Activated CD4-positive, CD25-positive, alpha-beta regulatory T cell treated with anti-CD3 and anti-CD28 coated beads, Interleukin-2, amount 50 U/mL, for 16 hours (primary cell): Measurements from ENCODE around the gene TEX35.
"Not testable (repeated sequence)": the region's sequence is repeated elsewhere in the genome, so short reads cannot be mapped to it uniquely, and the experiment has no call there.

ENCODE experiments used
- DNase-seq: peaks from one replicate; pipeline ENCODE4 v3.0.0-alpha.2; 2020; ENCODE audit warnings: low read depth, low spot score

The TEX35 gene

DNA sequence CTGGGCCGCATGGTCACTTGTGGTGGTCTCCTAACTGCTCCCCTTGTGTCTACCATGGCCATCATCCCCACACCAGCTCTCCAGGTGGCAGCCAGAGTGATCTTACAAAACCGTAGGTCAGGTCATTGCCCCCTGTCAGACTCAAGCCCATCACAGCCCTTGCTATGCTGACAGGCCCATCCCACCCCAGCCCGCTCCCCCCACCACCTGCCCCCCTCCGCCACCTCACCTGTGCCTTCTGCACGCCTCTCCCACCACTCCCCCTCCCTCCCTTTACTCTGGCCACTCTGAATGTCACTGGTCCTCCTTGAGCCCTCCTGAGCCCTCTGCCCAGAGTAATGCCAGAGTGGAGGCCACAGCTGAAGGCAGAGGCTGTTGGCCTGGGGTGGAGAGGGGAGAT, 28.5 kb downstream of the TEX35 start:
- no peak for DNase-seq

DNA sequence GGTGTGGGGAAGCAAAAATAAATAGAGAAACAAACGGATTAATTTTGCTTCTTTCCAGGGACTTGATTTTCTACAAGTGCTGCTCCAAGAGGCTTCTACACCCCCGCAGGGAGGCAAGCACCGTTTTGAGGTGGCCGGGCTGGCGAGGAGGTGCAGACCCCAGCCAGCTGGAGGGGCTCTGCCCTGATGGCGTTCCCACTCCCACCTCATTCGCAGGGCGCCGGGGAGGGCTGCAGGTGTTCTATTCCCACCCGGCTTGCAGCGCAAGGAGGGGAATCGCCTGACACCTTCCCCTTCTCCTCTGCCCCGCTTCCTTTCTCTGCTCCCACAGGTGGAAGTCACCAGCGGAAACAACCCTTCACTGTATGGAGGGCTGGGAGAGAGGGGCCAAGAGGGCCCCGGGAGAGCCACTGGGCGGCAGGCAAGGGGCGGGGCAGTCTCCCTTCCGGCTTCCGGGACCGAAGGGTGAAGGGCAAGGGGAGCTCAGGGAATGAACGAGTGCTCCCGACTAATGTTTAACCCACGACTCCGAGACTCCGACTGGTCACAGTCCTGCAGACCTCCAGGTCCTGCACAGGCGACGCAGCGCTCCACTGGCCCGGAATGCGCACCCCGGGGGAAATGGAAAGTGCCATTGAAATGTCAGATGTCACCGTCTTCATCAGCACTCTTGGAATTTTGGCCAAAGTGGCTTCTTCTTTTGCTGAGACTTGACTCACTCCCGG, 29.1 kb downstream of the TEX35 start:
- DNase-seq: no peak

DNA sequence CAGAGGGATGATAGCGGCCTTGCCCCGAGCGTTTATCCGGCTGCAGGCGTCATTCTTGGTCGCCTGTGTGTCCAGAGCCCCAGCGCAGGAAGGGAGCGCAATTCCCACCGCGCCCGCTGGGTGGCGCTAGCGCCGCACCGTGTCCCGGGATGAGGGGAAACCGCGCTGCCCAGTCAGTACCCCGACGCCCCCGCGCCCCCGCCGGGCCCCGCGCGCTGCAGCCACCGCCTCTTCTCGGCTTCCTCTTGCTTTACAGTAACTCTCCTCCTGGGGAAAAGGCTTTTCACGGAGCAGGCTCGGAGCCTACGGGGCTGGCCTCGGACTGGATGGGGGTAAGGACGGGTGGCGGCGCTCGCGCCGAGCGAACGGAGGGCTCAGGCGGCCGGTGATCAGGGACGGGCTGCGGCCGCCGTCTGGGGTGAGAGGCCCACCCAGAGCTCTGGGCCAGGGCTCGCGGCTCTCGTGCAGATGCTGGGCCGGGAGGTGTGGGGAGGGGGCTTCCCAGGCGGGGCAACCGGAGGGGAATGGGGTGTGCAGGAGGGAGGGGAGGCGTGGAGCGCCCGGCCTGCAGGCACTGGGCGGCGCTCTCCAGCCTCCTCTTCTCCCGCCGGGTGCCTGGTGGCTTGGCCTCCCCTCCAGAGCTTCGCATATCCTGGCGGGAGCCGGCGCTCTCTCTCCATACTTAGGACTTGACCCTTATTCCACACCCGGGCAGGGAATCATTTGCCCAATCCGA, 29.8 kb downstream of the TEX35 start:
- DNase-seq: peak; percentile 62

DNA sequence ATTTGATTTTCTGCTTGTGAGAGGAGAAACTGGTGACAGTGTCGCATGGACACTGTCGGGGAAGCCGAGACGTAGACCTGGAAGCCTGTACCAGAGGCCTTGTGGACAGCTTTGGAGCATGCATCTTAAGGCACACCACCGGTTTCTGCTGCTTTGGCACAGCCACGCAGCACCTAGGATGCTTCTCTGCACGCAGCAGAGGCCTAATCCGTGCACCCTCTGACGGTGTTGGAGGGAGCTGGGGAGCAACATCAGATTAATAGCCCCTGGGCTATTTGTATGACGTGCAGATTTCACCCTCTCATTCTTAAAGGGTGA, 30.3 kb downstream of the TEX35 start:
- no peak for DNase-seq

DNA sequence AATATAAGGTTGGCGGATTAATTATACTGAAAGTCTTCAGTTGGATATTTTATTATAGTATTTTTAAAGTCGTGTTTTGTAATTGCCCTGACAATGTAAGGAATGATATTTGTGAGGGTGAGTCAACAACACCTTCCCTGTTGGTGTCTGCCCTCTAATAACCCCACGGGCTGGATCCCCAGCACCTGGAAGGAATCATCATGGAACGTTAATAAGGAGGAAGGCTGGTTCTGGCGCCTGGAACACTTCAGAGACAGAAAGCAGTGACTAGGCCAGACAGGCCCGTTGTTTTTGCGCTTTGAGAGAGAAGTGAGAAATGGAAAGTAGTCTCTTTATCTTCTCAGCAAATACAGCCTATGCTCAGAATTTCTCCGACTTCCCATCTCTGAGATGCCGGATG, 31.6 kb downstream of the TEX35 start:
- no peak for DNase-seq

DNA sequence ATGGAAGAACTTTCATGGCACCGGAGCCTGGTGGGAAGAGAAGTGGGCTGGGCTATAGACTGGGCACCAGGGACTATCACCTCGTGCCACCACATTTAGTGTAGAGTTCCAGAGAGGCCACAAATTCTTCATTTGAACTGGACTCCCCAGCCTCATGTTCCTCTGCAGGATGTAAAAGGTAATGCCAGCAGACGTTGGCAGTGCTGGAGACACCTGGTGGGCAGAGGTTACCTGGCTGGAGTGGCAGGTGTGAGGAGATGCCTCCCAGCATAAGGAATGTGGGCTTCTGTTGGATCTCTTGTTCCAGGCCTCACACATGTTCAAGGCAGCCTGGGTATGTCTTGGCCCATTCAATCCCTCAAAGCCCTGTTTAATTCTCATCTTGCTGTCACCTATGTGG, 35.2 kb downstream of the TEX35 start:
- DNase-seq: no peak

DNA sequence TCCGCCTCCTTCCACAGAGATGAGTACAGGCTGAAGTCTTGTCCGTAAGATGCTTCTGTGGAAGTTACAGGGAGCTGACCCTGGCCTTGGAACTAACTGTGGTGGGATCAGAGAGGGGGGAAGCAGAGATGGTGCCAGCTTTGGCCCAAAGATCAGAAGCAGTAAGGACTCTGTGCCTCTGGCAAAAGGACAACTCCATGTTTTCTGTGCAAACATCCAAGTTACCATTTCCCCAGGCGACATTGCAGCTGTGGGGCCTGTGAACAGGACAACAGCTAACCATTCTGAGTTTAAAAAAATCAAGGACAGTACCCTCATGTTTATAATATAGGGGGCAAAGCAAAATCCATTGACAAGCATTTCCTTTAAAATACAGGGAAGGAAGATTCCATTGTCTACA, 38.4 kb downstream of the TEX35 start:
- DNase-seq: no peak

DNA sequence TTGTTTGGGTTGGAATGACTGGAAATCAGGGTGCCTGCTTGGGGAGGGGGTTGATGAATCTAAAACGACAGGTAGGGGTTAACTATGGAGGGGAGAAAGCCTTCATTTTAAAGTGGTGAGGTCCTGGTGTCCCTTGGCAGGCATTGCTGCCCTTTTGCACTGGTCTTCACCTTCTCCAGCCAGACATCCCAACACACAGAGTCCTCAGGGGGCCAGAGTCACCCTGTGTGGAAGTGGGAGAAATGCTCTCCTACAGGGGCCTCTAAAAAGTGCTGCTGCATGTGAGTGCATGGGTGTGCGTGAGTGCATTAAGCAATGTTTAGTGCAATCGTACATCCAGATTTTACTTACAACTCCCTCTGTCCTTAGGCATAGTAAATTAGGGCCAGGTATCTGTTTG, 39.0 kb downstream of the TEX35 start:
- DNase-seq: no peak

DNA sequence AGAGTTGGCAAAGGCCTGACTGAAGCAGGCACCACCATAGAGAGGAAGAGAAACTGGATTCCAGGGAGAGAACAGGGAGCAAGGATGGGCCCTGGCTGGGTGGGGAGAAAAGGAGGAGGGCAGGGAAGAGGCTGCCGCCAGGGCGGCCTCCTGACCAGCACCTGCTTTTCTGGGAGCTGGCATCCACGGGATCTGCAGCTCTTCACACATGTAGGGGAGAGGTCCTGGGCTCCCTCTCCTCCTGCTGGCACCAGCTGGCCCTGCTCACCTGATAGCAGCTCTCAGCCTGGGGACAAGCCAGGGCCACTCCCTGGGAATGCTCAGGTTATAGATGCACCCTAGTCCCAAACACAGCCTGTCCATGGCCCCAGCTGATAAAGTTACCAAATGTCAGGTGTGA, 39.9 kb downstream of the TEX35 start:
- no peak for DNase-seq

DNA sequence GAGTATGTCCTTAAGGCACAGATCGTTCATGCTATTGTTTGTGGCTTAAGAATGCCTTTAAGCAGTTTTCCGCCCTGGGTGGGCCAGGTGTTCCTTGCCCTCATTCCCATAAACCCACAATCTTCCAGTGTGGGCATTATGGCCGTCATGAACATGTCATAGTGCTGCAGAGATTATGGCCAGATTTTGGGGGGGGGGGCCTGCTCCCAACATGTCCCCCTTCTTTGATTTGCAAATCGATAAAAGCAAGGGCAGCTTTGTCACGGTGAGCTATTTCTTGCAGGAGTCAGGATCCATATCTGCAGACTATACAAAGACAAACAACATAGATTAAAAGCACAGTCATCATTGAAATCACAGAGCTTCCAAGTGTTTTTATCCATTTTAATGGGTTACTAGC, 41.4 kb downstream of the TEX35 start:
- DNase-seq: not testable (repeated sequence)

DNA sequence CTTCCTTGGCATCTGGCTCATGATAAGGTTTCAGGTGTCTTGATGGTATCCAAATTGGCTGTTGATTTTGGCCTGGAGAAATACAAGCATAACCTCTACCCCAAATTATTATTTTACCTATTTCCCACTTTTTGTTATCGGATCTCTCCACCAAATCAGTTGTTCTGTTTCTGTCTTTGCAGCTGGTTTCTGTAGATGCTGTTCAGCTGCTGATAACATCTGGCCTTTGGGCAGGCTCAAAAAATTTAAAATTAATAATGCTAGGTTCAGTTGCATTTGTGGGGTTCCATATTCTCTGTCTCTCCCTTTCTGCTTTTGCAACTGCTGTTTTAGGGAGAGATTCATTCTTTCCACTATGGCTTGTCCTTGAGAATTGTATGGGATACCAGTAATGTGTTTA, 42.7 kb downstream of the TEX35 start:
- DNase-seq: not testable (repeated sequence)

DNA sequence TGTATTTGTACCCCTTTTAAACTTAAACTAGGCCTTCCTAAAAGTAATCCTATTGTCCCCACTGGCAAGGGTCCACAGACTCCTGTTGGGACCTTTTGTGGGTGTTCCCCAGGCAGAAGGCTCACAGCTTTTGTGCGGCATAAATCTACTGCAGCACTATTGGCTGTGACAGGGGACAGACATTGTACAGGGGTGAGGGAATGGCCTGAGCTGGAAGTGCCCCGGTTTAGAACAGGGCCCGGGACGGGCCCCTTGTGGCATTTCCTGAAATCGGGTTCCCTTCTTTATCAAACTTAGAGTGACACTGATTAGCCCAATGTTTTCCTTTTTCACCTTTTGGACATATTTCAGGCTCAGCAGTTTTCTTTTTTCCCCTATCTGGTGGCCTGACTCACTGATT, 45.9 kb downstream of the TEX35 start:
- not testable (repeated sequence) for DNase-seq

DNA sequence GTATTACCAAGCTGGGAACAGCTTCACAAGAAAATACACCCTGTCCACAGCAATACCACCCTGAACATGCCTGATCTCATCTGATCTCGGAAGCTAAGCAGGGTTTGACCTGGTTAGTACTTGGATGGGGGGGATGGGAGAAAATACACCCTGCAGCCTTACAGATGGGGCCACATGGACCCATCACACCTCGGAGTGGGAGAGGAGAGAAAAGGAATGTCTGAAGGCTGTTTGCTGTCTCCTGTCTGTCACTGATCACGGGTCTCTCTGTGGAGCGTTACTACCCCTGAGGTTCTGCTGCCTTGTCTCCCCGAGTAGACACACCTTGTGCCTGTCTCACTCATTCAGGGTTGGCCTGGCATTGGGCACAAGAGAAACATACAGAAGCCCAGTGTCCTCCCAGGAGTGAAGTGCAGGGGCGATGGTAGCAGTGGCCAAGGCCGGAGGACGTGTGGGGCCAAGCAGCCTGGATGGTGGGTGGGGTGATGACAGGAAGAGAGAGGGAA, 48.0 kb downstream of the TEX35 start:
- DNase-seq: no peak

DNA sequence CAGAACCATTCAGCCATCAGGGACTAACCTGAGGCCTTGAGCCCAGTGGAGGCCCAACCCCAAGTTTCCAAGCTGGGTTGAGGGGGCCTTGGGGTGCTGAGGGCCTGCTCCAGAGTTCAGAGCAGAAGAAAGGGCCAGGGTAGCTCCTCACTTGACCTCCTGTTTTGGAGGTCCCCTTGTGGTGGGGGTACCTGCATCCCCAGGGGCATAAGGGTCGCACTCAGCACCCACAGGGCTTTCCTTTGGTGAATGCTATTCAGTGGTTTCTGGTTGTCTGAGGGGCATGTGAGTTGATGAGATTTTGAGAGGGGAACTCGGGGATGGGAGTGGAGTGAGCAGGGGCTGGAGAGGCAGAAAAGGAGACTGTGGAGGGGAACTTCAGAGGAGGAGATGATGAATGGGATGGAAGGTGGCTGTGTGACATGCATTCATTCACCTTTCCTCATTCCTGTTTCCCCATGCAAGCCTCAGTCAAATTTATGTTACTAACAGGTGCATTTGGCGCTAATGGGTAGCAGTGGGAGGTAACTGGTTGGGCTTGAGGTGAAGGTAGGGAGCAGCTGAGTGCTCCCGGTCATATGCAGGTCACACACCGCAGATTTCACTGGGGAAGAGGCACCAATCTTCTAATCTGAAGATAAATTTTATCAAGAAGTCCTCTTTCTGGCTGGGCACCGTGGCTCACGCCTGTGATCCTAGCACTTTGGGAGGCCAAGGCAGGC, 50.4 kb downstream of the TEX35 start:
- DNase-seq: no peak

DNA sequence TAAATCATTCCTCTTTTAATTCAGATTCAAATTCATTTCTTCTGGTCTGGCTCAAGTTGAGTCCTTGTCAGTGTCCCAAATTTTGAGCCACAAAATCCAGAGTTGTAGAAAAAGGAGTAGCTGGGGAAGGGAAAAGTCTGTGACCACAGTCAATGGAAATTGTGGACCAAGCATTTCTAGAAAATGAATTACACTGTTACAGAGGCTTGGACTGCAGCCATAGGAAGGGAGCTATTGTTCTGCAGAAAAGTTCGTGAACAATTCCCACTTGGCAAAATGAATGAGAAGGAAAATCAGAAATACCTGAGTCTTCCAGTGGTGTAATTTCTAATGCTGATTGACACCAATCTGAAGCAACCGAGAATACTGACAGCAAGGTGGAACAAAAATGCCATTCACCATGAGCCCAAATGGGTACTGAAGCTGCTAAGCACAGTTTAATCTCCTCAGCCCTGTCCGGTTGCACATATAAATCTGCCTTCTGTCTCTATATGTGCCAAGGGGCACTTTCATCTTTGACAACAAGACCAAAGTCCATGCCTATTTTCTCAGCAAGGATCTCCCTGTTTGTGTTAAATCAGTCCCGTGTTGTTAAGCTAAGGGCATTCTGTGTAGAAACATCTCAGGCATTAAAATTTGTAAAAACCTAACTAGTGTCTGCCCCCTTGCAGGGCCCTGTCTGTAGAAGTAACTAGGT, 51.3 kb downstream of the TEX35 start:
- DNase-seq: no peak

DNA sequence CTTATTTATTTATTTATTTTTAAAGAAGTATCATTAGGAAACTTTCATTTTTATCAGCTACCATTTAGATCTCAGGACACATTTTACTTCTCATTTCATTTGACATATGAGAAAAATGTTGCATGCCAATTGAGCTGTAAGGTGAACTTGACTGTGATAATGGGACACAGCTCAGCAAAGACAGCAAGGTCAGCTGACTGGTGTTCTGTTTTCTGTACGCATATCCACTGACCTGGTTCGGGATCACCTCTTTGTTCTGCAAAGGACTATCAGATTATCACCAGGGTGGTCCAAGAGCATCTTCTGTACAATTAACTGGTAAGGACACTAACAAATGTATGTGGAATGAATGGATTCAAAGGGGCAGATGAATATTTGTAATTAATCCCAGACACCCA, 51.9 kb downstream of the TEX35 start:
- no peak for DNase-seq

DNA sequence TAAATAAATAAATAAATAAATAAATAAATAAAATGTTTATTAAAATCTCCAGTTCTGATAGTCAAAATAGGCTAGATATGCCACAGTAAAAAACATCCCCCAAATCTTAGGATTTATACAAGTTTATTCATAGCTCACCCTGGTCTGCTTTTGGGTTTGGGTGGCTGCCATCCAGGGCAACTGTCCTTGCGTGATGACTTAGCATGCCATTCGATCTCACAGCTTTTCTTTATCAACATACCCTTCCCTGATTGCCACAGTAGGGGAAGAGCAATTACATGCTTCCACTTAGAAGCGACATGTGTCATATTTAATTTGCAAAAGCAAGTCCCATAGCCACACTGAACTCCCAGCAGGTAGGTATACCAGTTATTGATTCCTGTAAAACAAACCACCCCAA, 52.7 kb downstream of the TEX35 start:
- DNase-seq: no peak

DNA sequence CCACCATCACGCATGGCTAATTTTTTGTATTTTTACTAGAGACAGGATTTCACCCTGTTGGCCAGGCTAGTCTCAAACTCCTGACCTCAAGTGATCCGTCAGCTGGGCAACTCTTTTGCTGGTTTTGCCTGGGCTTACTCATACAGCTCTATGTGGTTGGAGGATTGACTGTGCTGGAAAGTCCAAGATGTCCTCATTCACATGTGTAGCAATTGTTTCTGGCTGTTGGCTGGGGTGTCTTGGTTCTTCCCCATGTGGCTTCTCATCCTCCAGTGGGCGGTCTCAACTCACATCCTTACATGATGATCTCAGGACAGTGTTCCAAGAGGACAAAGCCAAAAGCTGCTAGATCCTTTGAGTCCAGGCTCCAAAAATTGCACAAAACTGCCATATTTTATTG, 53.3 kb downstream of the TEX35 start:
- DNase-seq: no peak

DNA sequence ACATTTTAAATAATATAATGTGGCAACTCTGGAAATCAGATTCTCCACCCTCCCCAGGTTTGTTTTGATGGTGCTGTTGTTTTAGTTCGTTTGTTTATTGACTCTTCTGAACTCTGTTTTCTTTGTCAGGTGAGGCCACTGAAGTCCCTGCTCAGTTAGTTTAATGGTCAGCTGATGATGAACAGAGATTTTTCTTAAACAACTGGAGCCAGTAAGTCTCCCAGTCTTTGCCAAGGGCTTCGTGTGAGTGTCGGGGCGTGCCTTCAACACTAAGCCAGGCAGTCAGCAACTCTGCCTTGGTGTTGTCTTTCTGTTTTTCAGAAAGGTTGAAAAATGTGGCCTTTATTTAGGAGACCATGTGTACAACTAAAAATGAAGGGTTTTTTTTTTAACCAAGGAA, 58.9 kb downstream of the TEX35 start:
- no peak for DNase-seq
